ENCODE measurements around the gene MED15. TPM values are rescaled to one million over a fixed set of nuclear protein-coding genes. Genes with fewer than 3 reads are reported as not detected.

Gene MED15
- total and polyA plus RNA-seq, 4 donors: 57.8 to 123 (median 69.1) TPM

- WGBS, 2 donors: 86 to 91% methylated on average over 7 of the region's 7 CpGs
- Histone ChIP-seq H3K27ac (ENCODE audit: low read depth in 1 of 2, low read length in 1 of 2) (no peak overlapping the region), H3K4me1 (ENCODE audit: control insufficient read depth in 5 of 5, insufficient read depth in 5 of 5, low read length in 5 of 5) (peaks cover 0 to 2% (median 0%) of the 10 kb centered on the region in 5 donors), H3K27me3 (ENCODE audit: control insufficient read depth in 3 of 3, insufficient read depth in 3 of 3, low read length in 2 of 3) (no peaks in the 10 kb centered on the region), H3K36me3 (ENCODE audit: control insufficient read depth in 4 of 4, insufficient read depth in 4 of 4, low read length in 4 of 4) (peaks cover 0 to 47% (median 9%) of the 10 kb centered on the region in 4 donors), H3K4me3 (no peak overlapping the region), H3K9me3 (ENCODE audit: control insufficient read depth in 4 of 4, insufficient read depth in 3 of 4, low read length in 3 of 4) (no peaks in the 10 kb centered on the region), H3K9ac (ENCODE audit: insufficient read depth in 1 of 2, low read length in 2 of 2) (no peak overlapping the region)
- no peak for ATAC-seq (ENCODE audit: insufficient read depth, low FRiP score)
- TF ChIP-seq CTCF (IDR thresholded peaks at IDR 0.05; ENCODE audit: control extremely low read depth, extremely low read depth): no peak
- no peak for DNase-seq
These were observed 80.9 kb downstream of the MED15 start for GRCh38 chr22:20588092-20588842.

- peaks cover 0 to 2% (median 0%) of the 10 kb centered on the region in 5 donors for H3K4me1 ChIP-seq (ENCODE audit: control insufficient read depth in 5 of 5, insufficient read depth in 5 of 5, low read length in 5 of 5)
- H3K27me3 ChIP-seq (ENCODE audit: control insufficient read depth in 3 of 3, insufficient read depth in 3 of 3, low read length in 2 of 3): no peaks in the 10 kb centered on the region
- TF ChIP-seq CTCF (IDR thresholded peaks at IDR 0.05; ENCODE audit: control extremely low read depth, extremely low read depth): no peak
- peaks cover 0 to 39% (median 9%) of the 10 kb centered on the region in 4 donors for H3K36me3 ChIP-seq (ENCODE audit: control insufficient read depth in 4 of 4, insufficient read depth in 4 of 4, low read length in 4 of 4)
- H3K9me3 ChIP-seq (ENCODE audit: control insufficient read depth in 4 of 4, insufficient read depth in 3 of 4, low read length in 3 of 4): no peaks in the 10 kb centered on the region
- H3K4me3 ChIP-seq: no peak overlapping the region
- ATAC-seq (ENCODE audit: insufficient read depth, low FRiP score) (no peak), DNase-seq (no peak)
- 71 to 75% methylated on average over 13 of the region's 13 CpGs for WGBS, 2 donors
- no peak overlapping the region for H3K27ac ChIP-seq (ENCODE audit: low read depth in 1 of 2, low read length in 1 of 2)
- H3K9ac ChIP-seq (ENCODE audit: insufficient read depth in 1 of 2, low read length in 2 of 2): no peak overlapping the region
These were observed 81.6 kb downstream of the MED15 start for GRCh38 chr22:20588843-20589581.

GRCh38 chr22:20589614-20590476 lies 82.4 kb downstream of the MED15 start:
- Histone ChIP-seq H3K27ac (ENCODE audit: low read depth in 1 of 2, low read length in 1 of 2) (no peak overlapping the region), H3K9me3 (ENCODE audit: control insufficient read depth in 4 of 4, insufficient read depth in 3 of 4, low read length in 3 of 4) (no peaks in the 10 kb centered on the region), H3K36me3 (ENCODE audit: control insufficient read depth in 4 of 4, insufficient read depth in 4 of 4, low read length in 4 of 4) (peaks cover 0 to 31% (median 5%) of the 10 kb centered on the region in 4 donors), H3K4me1 (ENCODE audit: control insufficient read depth in 5 of 5, insufficient read depth in 5 of 5, low read length in 5 of 5) (peaks cover 0 to 2% (median 0%) of the 10 kb centered on the region in 5 donors), H3K27me3 (ENCODE audit: control insufficient read depth in 3 of 3, insufficient read depth in 3 of 3, low read length in 2 of 3) (no peaks in the 10 kb centered on the region), H3K4me3 (no peak overlapping the region), H3K9ac (ENCODE audit: insufficient read depth in 1 of 2, low read length in 2 of 2) (no peak overlapping the region)
- no peak for ATAC-seq (ENCODE audit: insufficient read depth, low FRiP score)
- 81 to 83% methylated on average over 14 to 15 of the region's 15 CpGs for WGBS, 2 donors
- TF ChIP-seq CTCF (IDR thresholded peaks at IDR 0.05; ENCODE audit: control extremely low read depth, extremely low read depth): no peak
- DNase-seq: no peak
